ENCODE data around the gene CCDC136.

CCDC136 gene

GRCh38 chr7:128807191-128807590, 15.4 kb downstream of the CCDC136 start:
- DNase-seq: no peak

GRCh38 chr7:128809363-128809762, 17.6 kb downstream of the CCDC136 start:
- DNase-seq: no peak

- no peak for DNase-seq
Observed at GRCh38 chr7:128810473-128810872, 18.7 kb downstream of the CCDC136 start.

GRCh38 chr7:128810997-128811396, 19.2 kb downstream of the CCDC136 start:
- DNase-seq: no peak

- DNase-seq: no peak
Observed at GRCh38 chr7:128811631-128812430, 20.1 kb downstream of the CCDC136 start.

GRCh38 chr7:128812514-128813168, 20.9 kb downstream of the CCDC136 start:
- DNase-seq: no peak

- peak; percentile 11 for DNase-seq
Observed at GRCh38 chr7:128814499-128814898, 22.7 kb downstream of the CCDC136 start.

- no peak for DNase-seq
Observed at GRCh38 chr7:128815289-128815942, 23.6 kb downstream of the CCDC136 start.

- DNase-seq: no peak
Observed at GRCh38 chr7:128818694-128819093, 26.9 kb downstream of the CCDC136 start.

- no peak for DNase-seq
Observed at GRCh38 chr7:128821724-128822123, 30.0 kb downstream of the CCDC136 start.

GRCh38 chr7:128826512-128826911, 34.7 kb downstream of the CCDC136 start:
- DNase-seq: no peak

GRCh38 chr7:128826916-128827247, 35.1 kb downstream of the CCDC136 start:
- DNase-seq: no peak

- DNase-seq: no peak
Observed at GRCh38 chr7:128827248-128827958, 35.6 kb downstream of the CCDC136 start.

- no peak for DNase-seq
Observed at GRCh38 chr7:128827971-128828711, 36.4 kb downstream of the CCDC136 start.

GRCh38 chr7:128829391-128830166, 37.8 kb downstream of the CCDC136 start:
- DNase-seq: no peak

- no peak for DNase-seq
Observed at GRCh38 chr7:128830231-128831177, 38.7 kb downstream of the CCDC136 start, which contains the start of gene FLNC. Gene FLNC (plus strand): TSS chr7:128830406. CDS start chr7:128830638, 232 bp downstream.

- DNase-seq: no peak
Observed at GRCh38 chr7:128831178-128831993, 39.6 kb downstream of the CCDC136 start.

- DNase-seq: peak; percentile 55
Observed at GRCh38 chr7:128831994-128832879, 40.5 kb downstream of the CCDC136 start.

- DNase-seq: no peak
Observed at GRCh38 chr7:128832880-128833147, 41.0 kb downstream of the CCDC136 start.
